Measurements from ENCODE around the gene GINS1.

The GINS1 gene

GRCh38 chr20:25483431-25484132 lies 76.1 kb downstream of the GINS1 start:
- no peaks in the 10 kb centered on the region for H3K9me3 Mint-ChIP-seq
- H3K4me1 Mint-ChIP-seq: peaks cover 28% of the 10 kb centered on the region
- H3K4me3 Mint-ChIP-seq: no peak overlapping the region
- H3K27me3 Mint-ChIP-seq: peaks cover 4% of the 10 kb centered on the region
- no peak for DNase-seq
- H3K36me3 Mint-ChIP-seq: no peaks in the 10 kb centered on the region
- CTCF ChIA-PET: no interaction called here
- H3K27ac Mint-ChIP-seq: no peak overlapping the region

GRCh38 chr20:25484224-25484846 lies 76.9 kb downstream of the GINS1 start:
- no peak overlapping the region for H3K4me3 Mint-ChIP-seq
- H3K4me1 Mint-ChIP-seq: peaks cover 28% of the 10 kb centered on the region
- H3K27ac Mint-ChIP-seq: no peak overlapping the region
- H3K9me3 Mint-ChIP-seq: no peaks in the 10 kb centered on the region
- no peak for DNase-seq
- CTCF ChIA-PET: no interaction called here
- peaks cover 4% of the 10 kb centered on the region for H3K27me3 Mint-ChIP-seq
- no peaks in the 10 kb centered on the region for H3K36me3 Mint-ChIP-seq

GRCh38 chr20:25484911-25485511 lies 77.5 kb downstream of the GINS1 start:
- no peak overlapping the region for H3K27ac Mint-ChIP-seq
- no peaks in the 10 kb centered on the region for H3K9me3 Mint-ChIP-seq
- CTCF ChIA-PET: no interaction called here
- peaks cover 28% of the 10 kb centered on the region for H3K4me1 Mint-ChIP-seq
- H3K36me3 Mint-ChIP-seq: no peaks in the 10 kb centered on the region
- no peak overlapping the region for H3K4me3 Mint-ChIP-seq
- peaks cover 4% of the 10 kb centered on the region for H3K27me3 Mint-ChIP-seq
- no peak for DNase-seq

GRCh38 chr20:25485872-25486271 lies 78.4 kb downstream of the GINS1 start:
- Mint-ChIP-seq H3K27me3 (peaks cover 4% of the 10 kb centered on the region), H3K4me1 (peaks cover 28% of the 10 kb centered on the region), H3K9me3 (no peaks in the 10 kb centered on the region), H3K27ac (no peak overlapping the region), H3K36me3 (no peaks in the 10 kb centered on the region), H3K4me3 (no peak overlapping the region)
- CTCF ChIA-PET: no interaction called here
- no peak for DNase-seq

GRCh38 chr20:25486377-25486776 lies 78.9 kb downstream of the GINS1 start:
- CTCF ChIA-PET: no interaction called here
- H3K27ac Mint-ChIP-seq: no peak overlapping the region
- H3K36me3 Mint-ChIP-seq: no peaks in the 10 kb centered on the region
- H3K9me3 Mint-ChIP-seq: no peaks in the 10 kb centered on the region
- H3K4me1 Mint-ChIP-seq: peaks cover 28% of the 10 kb centered on the region
- peaks cover 4% of the 10 kb centered on the region for H3K27me3 Mint-ChIP-seq
- DNase-seq: no peak
- H3K4me3 Mint-ChIP-seq: no peak overlapping the region

GRCh38 chr20:25487306-25487705 lies 79.8 kb downstream of the GINS1 start:
- Mint-ChIP-seq H3K27me3 (peaks cover 4% of the 10 kb centered on the region), H3K9me3 (no peaks in the 10 kb centered on the region), H3K4me1 (peaks cover 28% of the 10 kb centered on the region), H3K4me3 (no peak overlapping the region), H3K36me3 (no peaks in the 10 kb centered on the region), H3K27ac (no peak overlapping the region)
- DNase-seq: no peak
- CTCF ChIA-PET: no interaction called here

- H3K27me3 Mint-ChIP-seq: peaks cover 4% of the 10 kb centered on the region
- no peaks in the 10 kb centered on the region for H3K9me3 Mint-ChIP-seq
- H3K27ac Mint-ChIP-seq: no peak overlapping the region
- CTCF ChIA-PET: no interaction called here
- peaks cover 28% of the 10 kb centered on the region for H3K4me1 Mint-ChIP-seq
- no peak for DNase-seq
- no peak overlapping the region for H3K4me3 Mint-ChIP-seq
- H3K36me3 Mint-ChIP-seq: no peaks in the 10 kb centered on the region
Observed at GRCh38 chr20:25487975-25488374, 80.5 kb downstream of the GINS1 start.

- Mint-ChIP-seq H3K36me3 (no peaks in the 10 kb centered on the region), H3K27ac (no peak overlapping the region), H3K27me3 (no peaks in the 10 kb centered on the region), H3K9me3 (no peaks in the 10 kb centered on the region), H3K4me1 (peaks cover 24% of the 10 kb centered on the region), H3K4me3 (no peak overlapping the region)
- CTCF ChIA-PET: no interaction called here
- no peak for DNase-seq
Observed at GRCh38 chr20:25489221-25489871, 81.9 kb downstream of the GINS1 start.

GRCh38 chr20:25490656-25491445 lies 83.4 kb downstream of the GINS1 start:
- Mint-ChIP-seq H3K9me3 (no peaks in the 10 kb centered on the region), H3K27me3 (no peaks in the 10 kb centered on the region), H3K4me1 (peaks cover 10% of the 10 kb centered on the region), H3K36me3 (no peaks in the 10 kb centered on the region), H3K4me3 (no peak overlapping the region), H3K27ac (no peak overlapping the region)
- no peak for DNase-seq
- CTCF ChIA-PET: no interaction called here

- Mint-ChIP-seq H3K36me3 (no peaks in the 10 kb centered on the region), H3K27me3 (no peaks in the 10 kb centered on the region), H3K27ac (no peak overlapping the region), H3K9me3 (no peaks in the 10 kb centered on the region), H3K4me3 (no peak overlapping the region), H3K4me1 (peaks cover 4% of the 10 kb centered on the region)
- CTCF ChIA-PET: interaction anchor here (0.7 kb wide), 2 partner anchors 37 to 190 kb away, joined by 3 to 5 read pairs; no protein-coding TSS in a partner anchor
- no peak for DNase-seq
Observed at GRCh38 chr20:25491446-25492038, 84.1 kb downstream of the GINS1 start.

- no peaks in the 10 kb centered on the region for H3K27me3 Mint-ChIP-seq
- CTCF ChIA-PET: interaction anchor here (0.6 to 1.3 kb wide), 2 partner anchors 23 to 73 kb away, joined by 3 read pairs; no protein-coding TSS in a partner anchor
- no peak overlapping the region for H3K4me3 Mint-ChIP-seq
- H3K36me3 Mint-ChIP-seq: no peaks in the 10 kb centered on the region
- no peaks in the 10 kb centered on the region for H3K4me1 Mint-ChIP-seq
- no peak for DNase-seq
- H3K27ac Mint-ChIP-seq: no peak overlapping the region
- no peaks in the 10 kb centered on the region for H3K9me3 Mint-ChIP-seq
Observed at GRCh38 chr20:25493137-25493536, 85.7 kb downstream of the GINS1 start.

GRCh38 chr20:25493748-25494505 lies 86.5 kb downstream of the GINS1 start:
- H3K27ac Mint-ChIP-seq: peak overlapping the region; percentile 28
- no peaks in the 10 kb centered on the region for H3K27me3 Mint-ChIP-seq

GRCh38 chr20:25494506-25495188 lies 87.2 kb downstream of the GINS1 start:
- Mint-ChIP-seq H3K36me3 (no peaks in the 10 kb centered on the region), H3K27ac (no peak overlapping the region), H3K4me1 (no peaks in the 10 kb centered on the region), H3K4me3 (no peak overlapping the region), H3K27me3 (no peaks in the 10 kb centered on the region), H3K9me3 (no peaks in the 10 kb centered on the region)
- CTCF ChIA-PET: no interaction called here
- DNase-seq: no peak

More at GRCh38 chr20:25493748-25494505, 86.5 kb downstream of the GINS1 start:
- no peaks in the 10 kb centered on the region for H3K4me1 Mint-ChIP-seq
- CTCF ChIA-PET: interaction anchor here (0.6 to 1.3 kb wide), 2 partner anchors 24 to 74 kb away, joined by 3 read pairs; no protein-coding TSS in a partner anchor
- no peak overlapping the region for H3K4me3 Mint-ChIP-seq
- DNase-seq: no peak
- H3K36me3 Mint-ChIP-seq: no peaks in the 10 kb centered on the region
- no peaks in the 10 kb centered on the region for H3K9me3 Mint-ChIP-seq

All from activated naive CD4-positive, alpha-beta T cell treated with anti-CD3 and anti-CD28 coated beads, Interleukin-2, amount 10 ng/mL, durations not matched to agents 7 days and 5 days (primary cell).